GOT3 (cell line): ENCODE measurements around the gene EFNA2.
"Not testable (repeated sequence)": the region's sequence is repeated elsewhere in the genome, so short reads cannot be mapped to it uniquely, and the experiment has no call there.

ENCODE experiments used
- DNase-seq: peaks from one replicate; lab custom pipeline; 2025; ENCODE audit warnings: mixed read lengths; lab: John Stamatoyannopoulos, UW

EFNA2 gene

GRCh38 chr19:1285737-1286360, at the start of gene EFNA2:
Gene EFNA2 (plus strand): TSS chr19:1285873. CDS start chr19:1286169, 296 bp downstream.
- DNase-seq = no peak

GRCh38 chr19:1236576-1236975, 49.1 kb upstream of the EFNA2 start:
- DNase-seq = no peak

DNA sequence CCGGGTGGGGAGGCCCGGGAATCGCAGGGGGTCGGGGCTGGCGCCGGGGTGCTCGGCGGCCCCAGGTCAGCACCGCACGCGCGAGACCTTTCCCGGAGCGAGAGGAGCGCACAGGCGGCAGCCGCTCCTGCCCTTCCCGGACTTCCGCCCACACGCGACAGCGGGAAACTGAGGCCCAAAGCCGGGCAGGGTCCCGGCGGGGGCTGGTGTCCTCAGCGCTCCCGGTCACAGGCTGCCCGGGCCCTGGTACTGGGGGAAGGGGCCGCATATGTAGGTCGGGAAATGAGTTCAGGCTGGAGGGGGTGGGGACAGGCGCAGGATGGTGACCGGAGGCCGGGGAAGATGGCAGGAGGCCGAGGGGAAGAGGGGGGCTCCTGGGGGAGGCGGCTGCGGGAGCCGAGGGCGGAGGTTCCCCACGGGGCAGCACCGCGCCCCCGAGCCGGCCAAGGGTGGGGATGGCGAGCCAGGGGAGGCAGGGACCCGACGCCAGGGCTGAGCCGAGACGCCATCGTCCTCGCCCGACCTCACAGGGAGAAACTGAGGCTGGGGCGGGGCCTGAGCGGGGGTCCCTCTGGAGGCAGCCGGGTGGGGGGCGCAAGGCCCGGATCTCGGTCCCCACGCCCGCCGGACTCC, 48.5 kb upstream of the EFNA2 start:
- DNase-seq = no peak

- DNase-seq = no peak
Measured at GRCh38 chr19:1237754-1238368, 47.8 kb upstream of the EFNA2 start, which contains the start of gene CBARP. Gene CBARP (minus strand): TSS chr19:1238005. CDS start chr19:1236100, 1,905 bp downstream.

- no peak for DNase-seq
Measured at GRCh38 chr19:1238369-1239303, 47.0 kb upstream of the EFNA2 start.

- no peak for DNase-seq
Measured at GRCh38 chr19:1239420-1239795, 46.3 kb upstream of the EFNA2 start.

GRCh38 chr19:1239796-1240737, 45.6 kb upstream of the EFNA2 start:
- DNase-seq = peak; percentile 74

DNA sequence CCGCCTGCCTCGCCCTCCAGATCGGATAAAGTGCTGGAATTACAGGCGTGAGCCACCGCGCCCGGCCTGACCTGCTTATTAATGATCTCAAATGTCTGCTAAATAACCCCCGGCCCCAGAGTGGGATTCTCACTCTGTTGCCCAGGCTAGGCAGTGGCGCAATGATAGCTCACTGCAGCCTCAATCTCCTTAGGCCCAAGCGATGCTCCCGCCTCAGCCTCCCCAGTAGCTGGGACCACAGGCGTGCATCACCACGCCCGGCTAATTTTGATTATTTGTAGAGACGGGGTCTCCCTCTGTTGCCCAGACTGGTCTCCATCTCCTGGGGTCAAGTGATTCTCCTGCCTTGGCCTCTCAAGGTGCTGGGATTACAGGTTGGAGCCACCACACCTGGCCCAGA, 44.7 kb upstream of the EFNA2 start:
- DNase-seq = no peak

- DNase-seq = peak; percentile 73
Measured at GRCh38 chr19:1241417-1242095, 44.1 kb upstream of the EFNA2 start, which contains the start of gene ATP5F1D. Gene ATP5F1D (plus strand): TSS chr19:1241751. CDS start chr19:1241851, 100 bp downstream.

GRCh38 chr19:1243768-1244692, 41.6 kb upstream of the EFNA2 start:
- peak; percentile 39 for DNase-seq

- DNase-seq = no peak
Measured at GRCh38 chr19:1244693-1245451, 40.8 kb upstream of the EFNA2 start.

DNA sequence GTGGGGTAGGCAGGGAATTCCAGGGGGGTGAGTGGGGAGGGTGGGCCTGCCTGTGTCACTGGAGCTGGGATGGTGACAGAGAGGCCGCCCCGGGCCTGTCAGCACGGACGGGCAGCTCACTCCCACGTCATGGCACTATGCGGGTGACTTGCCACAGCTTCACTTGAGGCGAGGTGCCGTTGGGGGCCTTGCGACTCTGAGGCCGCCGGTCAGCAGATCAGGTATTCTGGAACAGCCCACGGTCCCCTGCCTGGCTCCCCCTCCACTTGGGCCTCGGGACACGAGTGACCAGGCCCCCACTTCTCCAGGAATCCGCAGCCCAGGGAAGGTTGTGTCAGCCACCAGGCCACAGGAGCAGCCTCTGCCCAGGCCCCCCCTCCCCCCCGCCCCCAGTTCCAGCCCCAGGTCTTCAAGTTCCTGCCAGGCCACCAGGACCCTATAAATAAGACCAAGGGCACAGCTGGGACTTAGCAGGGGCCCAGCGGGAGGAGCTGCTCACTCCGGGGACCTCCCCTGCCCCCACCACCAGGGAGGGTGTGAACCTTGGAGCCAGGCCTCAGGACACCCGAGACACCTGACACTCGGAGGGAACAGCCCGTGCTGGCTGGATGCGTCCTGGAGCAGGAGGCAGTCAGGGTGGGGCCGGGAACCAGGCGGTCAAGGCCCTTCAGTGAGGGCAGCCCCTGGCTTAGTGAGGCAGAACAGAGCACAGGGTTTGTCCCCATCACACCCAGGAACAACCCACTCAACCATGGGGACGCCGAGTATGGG, 40.0 kb upstream of the EFNA2 start:
- no peak for DNase-seq

DNA sequence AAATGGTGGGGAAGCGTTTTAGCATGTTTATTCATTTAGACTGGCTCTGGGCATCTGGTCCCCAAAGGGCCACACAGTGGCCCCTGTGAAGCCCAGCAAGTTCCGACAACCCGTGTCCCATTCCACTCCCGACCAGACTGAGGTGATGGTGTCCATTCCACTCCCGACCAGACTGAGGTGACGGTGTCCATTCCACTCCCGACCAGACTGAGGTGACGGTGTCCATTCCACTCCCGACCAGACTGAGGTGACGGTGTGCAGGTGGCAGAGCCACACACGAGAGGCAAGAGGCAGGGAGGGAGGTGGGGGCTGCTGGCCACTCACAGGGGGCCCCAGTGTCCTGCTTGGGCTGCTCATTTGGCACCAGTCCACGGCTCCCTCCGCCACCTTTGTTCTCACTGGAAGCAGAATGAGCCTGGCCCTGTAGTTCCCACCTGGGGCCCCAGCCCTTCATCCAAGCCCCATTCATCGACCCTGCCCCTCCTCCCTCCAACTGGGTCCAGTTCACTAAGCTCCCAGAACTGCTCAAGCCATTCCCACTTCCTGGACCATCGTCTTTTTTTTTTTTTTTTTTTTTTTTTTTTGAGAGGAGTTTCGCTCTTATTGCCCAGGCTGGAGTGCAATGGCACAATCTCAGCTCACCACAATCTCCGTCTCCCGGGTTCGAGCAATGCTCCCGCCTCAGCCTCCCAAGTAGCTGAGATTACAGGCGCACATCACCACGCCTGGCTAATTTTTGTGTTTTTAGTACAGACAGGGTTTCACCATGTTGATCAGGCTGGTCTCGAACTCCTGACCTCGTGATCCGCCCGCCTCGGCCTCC, 39.2 kb upstream of the EFNA2 start:
- DNase-seq = not testable (repeated sequence)

- DNase-seq = no peak
Measured at GRCh38 chr19:1247748-1248138, 37.9 kb upstream of the EFNA2 start.

GRCh38 chr19:1248139-1248785, 37.4 kb upstream of the EFNA2 start, which contains the start of gene MIDN:
Gene MIDN (plus strand): TSS chr19:1248583. CDS start chr19:1250297, 1,714 bp downstream.
- DNase-seq = peak; percentile 87

DNA sequence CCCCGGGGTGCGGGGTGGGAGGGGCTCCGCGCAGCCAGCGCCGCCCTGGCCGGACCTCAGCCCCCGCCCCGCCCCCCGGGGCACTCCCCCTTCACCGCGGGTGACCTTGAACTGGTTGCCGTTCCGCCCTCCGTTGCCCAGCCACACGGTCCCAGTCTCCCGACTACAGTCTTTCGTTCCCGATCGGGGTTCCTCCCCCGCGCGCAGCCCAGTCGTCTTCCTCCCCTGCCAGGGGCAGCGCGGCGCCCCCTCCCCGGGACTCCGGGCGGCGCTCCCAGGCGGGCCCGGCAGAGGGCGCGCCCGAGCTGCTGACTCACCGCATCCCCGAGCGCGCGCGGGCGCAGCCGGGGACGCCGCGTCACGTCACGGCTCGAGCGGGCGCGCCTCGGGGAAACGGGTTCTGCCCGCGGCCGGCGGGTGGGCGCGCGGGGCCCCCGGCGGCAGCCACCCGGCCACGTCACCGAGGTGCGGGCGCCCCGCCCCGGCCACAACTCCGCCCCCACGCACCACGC, 36.8 kb upstream of the EFNA2 start:
- DNase-seq = peak; percentile 87
